Measurements from ENCODE around the gene SH3BP1. TPM values are rescaled to one million over a fixed set of nuclear protein-coding genes. Genes with fewer than 3 reads are reported as not detected.
A peak's percentile ranks its signal among the peaks of the same experiment; 100 is the strongest.

SH3BP1 gene
- total and polyA plus RNA-seq, 8 donors: 2.0 to 9.3 (median 3.9) TPM

- no peak for TF ChIP-seq CTCF (IDR thresholded peaks at IDR 0.05)
- no peaks in the 10 kb centered on the region for H3K36me3 ChIP-seq
- peak overlapping the region; percentile 59 to 67 (median 61) for H3K27ac ChIP-seq
- peak in 1 of 4 donors; percentile 0 for ATAC-seq
- H3K4me1 ChIP-seq: peaks cover 0 to 11% (median 0%) of the 10 kb centered on the region in 3 donors
- no peaks in the 10 kb centered on the region for H3K9me3 ChIP-seq
- intact Hi-C loops (cut with DNase I): no loop called here
- DNase-seq: peak in 1 of 6 donors; percentile 40
- no peaks in the 10 kb centered on the region for H3K27me3 ChIP-seq
- 5 to 8% methylated on average over 6 of the region's 6 CpGs for WGBS, 2 donors
- no peak for FAIRE-seq
- peak overlapping the region in 3 of 4 donors; percentile 9 to 61 (median 55) for H3K4me3 ChIP-seq
Measured at GRCh38 chr22:37657590-37658132, 18.2 kb downstream of the SH3BP1 start.

- intact Hi-C loops (cut with DNase I): no loop called here
- Histone ChIP-seq H3K9me3 (no peaks in the 10 kb centered on the region), H3K4me1 (peaks cover 0 to 11% (median 0%) of the 10 kb centered on the region in 3 donors), H3K27ac (peak within 1 kb of the TSS; percentile 59 to 67 (median 61)), H3K27me3 (no peaks in the 10 kb centered on the region), H3K4me3 (peak within 1 kb of the TSS; percentile 28 to 61 (median 52)), H3K36me3 (no peaks in the 10 kb centered on the region)
- DNase-seq: peak; percentile 99 to 100 (median 99)
- 1% methylated on average over 42 to 101 of the region's 101 CpGs for WGBS, 2 donors
- TF ChIP-seq CTCF (IDR thresholded peaks at IDR 0.05): no peak
- peak; percentile 97 for FAIRE-seq
- ATAC-seq: peak; percentile 95 to 97 (median 96)
Measured at GRCh38 chr22:37658133-37659065, 18.9 kb downstream of the SH3BP1 start, which contains the start of gene PDXP. Gene PDXP, plus strand, starts transcription at chr22:37658723. Its CDS starts 60 bp downstream, at chr22:37658783.

- Histone ChIP-seq H3K27ac (no peak overlapping the region), H3K36me3 (no peaks in the 10 kb centered on the region), H3K9me3 (no peaks in the 10 kb centered on the region), H3K4me3 (peak overlapping the region; percentile 7 to 61 (median 52)), H3K27me3 (no peaks in the 10 kb centered on the region), H3K4me1 (peaks cover 0 to 11% (median 0%) of the 10 kb centered on the region in 3 donors)
- 2 to 3% methylated on average over 29 to 68 of the region's 68 CpGs for WGBS, 2 donors
- intact Hi-C loops (cut with DNase I): no loop called here
- FAIRE-seq: no peak
- DNase-seq: peak in 5 of 6 donors; percentile 44 to 76 (median 57)
- TF ChIP-seq CTCF (IDR thresholded peaks at IDR 0.05): no peak
- ATAC-seq: peak in 3 of 4 donors; percentile 7 to 36 (median 28)
Measured at GRCh38 chr22:37659066-37659896, 19.8 kb downstream of the SH3BP1 start.

GRCh38 chr22:37659897-37660708, 20.6 kb downstream of the SH3BP1 start:
- DNase-seq: peak in 1 of 6 donors; percentile 14
- Histone ChIP-seq H3K4me3 (peak overlapping the region in 2 of 4 donors; percentile 55 to 61), H3K27me3 (no peaks in the 10 kb centered on the region), H3K9me3 (no peaks in the 10 kb centered on the region), H3K4me1 (peaks cover 0 to 11% (median 0%) of the 10 kb centered on the region in 3 donors), H3K36me3 (no peaks in the 10 kb centered on the region), H3K27ac (no peak overlapping the region)
- FAIRE-seq: no peak
- no peak for ATAC-seq
- 56 to 62% methylated on average over 14 of the region's 14 CpGs for WGBS, 2 donors
- intact Hi-C loops (cut with DNase I): no loop called here
- no peak for TF ChIP-seq CTCF (IDR thresholded peaks at IDR 0.05)
